Medulla oblongata (tissue), 1 donor: ENCODE measurements around the gene ADAMTS17.

Experiments used
- DNase-seq: peaks from one replicate; pipeline ENCODE4 v3.0.0-alpha.2; 2015; ENCODE audit errors: extremely low spot score

Gene ADAMTS17

GRCh38 chr15:100131321-100132224, 210.2 kb downstream of the ADAMTS17 start:
- DNase-seq: no peak

GRCh38 chr15:100129677-100130076, 212.1 kb downstream of the ADAMTS17 start:
- no peak for DNase-seq

- DNase-seq: peak; percentile 61
Observed at GRCh38 chr15:100125401-100126191, 216.2 kb downstream of the ADAMTS17 start.

- no peak for DNase-seq
Observed at GRCh38 chr15:100124936-100125335, 216.8 kb downstream of the ADAMTS17 start.

GRCh38 chr15:100124361-100124760, 217.4 kb downstream of the ADAMTS17 start:
- no peak for DNase-seq

- no peak for DNase-seq
Observed at GRCh38 chr15:100123611-100124010, 218.2 kb downstream of the ADAMTS17 start.

- DNase-seq: no peak
Observed at GRCh38 chr15:100121285-100121684, 220.5 kb downstream of the ADAMTS17 start.

- DNase-seq: no peak
Observed at GRCh38 chr15:100120111-100120510, 221.7 kb downstream of the ADAMTS17 start.

GRCh38 chr15:100118546-100118945, 223.2 kb downstream of the ADAMTS17 start:
- no peak for DNase-seq

GRCh38 chr15:100116416-100117190, 225.2 kb downstream of the ADAMTS17 start:
- no peak for DNase-seq

GRCh38 chr15:100115711-100116090, 226.1 kb downstream of the ADAMTS17 start:
- DNase-seq: no peak

GRCh38 chr15:100115066-100115710, 226.6 kb downstream of the ADAMTS17 start:
- no peak for DNase-seq

- peak; percentile 43 for DNase-seq
Observed at GRCh38 chr15:100114571-100114970, 227.2 kb downstream of the ADAMTS17 start.

- DNase-seq: peak; percentile 88
Observed at GRCh38 chr15:100114100-100114499, 227.7 kb downstream of the ADAMTS17 start.

- peak; percentile 45 for DNase-seq
Observed at GRCh38 chr15:100113351-100114080, 228.3 kb downstream of the ADAMTS17 start.

GRCh38 chr15:100112636-100113305, 229.0 kb downstream of the ADAMTS17 start:
- DNase-seq: no peak

GRCh38 chr15:100112061-100112420, 229.7 kb downstream of the ADAMTS17 start:
- no peak for DNase-seq

- DNase-seq: peak; percentile 88
Observed at GRCh38 chr15:100111125-100112060, 230.4 kb downstream of the ADAMTS17 start.

- no peak for DNase-seq
Observed at GRCh38 chr15:100109486-100110035, 232.2 kb downstream of the ADAMTS17 start.
